ENCODE data around the gene OGFOD3.

- TF ChIP-seq CTCF (IDR thresholded peaks at IDR 0.05) (peak in 1 of 3 donors; percentile 67), POLR2A (IDR thresholded peaks at IDR 0.05) (no peak)
Measured at GRCh38 chr17:82351713-82352488, 66.5 kb downstream of the OGFOD3 start.
